Brain microvascular endothelial cell (primary cell): ENCODE measurements around the gene CLEC2D.
"Not testable (repeated sequence)": the region's sequence is repeated elsewhere in the genome, so short reads cannot be mapped to it uniquely, and the experiment has no call there.

ENCODE experiments used
- DNase-seq: peaks from one replicate; pipeline ENCODE4 v3.0.0-alpha.2; 2020
- H3K27ac ChIP-seq: fragments of 250-450 bp; sonication (Bioruptor Pico); 2 replicates; pipeline ENCODE4 v1.5.1; 2020; ENCODE audit warnings: mild to moderate bottlenecking, moderate library complexity
- H3K27me3 ChIP-seq: fragments of 250-450 bp; sonication (Bioruptor Pico); replicated peaks from 2 replicates; pipeline ENCODE4 v1.5.1; 2020; ENCODE audit warnings: mild to moderate bottlenecking
- H3K36me3 ChIP-seq: fragments of 250-450 bp; sonication (Bioruptor Pico); replicated peaks from 2 replicates; pipeline ENCODE4 v1.5.1; 2020; ENCODE audit warnings: mild to moderate bottlenecking
- H3K4me3 ChIP-seq: 2 replicates; pipeline ENCODE4 v1.5.1; 2011; ENCODE audit warnings: low read depth, mild to moderate bottlenecking, control low read depth, low read length, moderate library complexity
- in situ Hi-C: cut with HindIII; loops from 2 replicates; pipeline ENCODE4 v1.10.0; 2017; ENCODE audit warnings: low sequenced_read_pairs, low pct_ligation_motif_present
- TF ChIP-seq, protein P1 (sequence below): IDR thresholded peaks from 2 replicates; pipeline ENCODE4 v1.5.1; 2011; ENCODE audit warnings: low read depth, mild to moderate bottlenecking, moderate library complexity, low read length, control low read depth, inconsistent platforms; ENCODE audit errors: missing control alignments

Gene CLEC2D

DNA sequence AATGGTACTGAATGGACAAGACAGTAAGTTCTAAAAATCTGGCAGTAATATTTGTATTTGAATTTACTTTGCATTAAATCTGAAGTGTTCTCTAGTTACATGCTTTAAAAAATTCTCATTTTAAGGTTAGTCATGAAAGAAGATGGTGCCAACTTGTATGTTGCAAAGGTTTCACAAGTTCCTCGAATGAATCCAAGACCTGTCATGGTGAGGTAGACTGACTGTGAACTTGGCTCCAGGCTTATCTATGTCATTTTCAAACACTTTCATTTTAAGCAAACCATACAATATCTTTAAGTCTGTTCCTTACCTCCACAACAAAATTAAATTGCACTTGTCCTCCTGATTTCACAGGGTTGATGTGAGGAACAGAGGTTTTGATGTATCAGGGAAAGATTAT is 23.4 kb downstream of the CLEC2D start:
- Histone ChIP-seq H3K27me3 (no peaks in the 10 kb centered on the region), H3K4me3 (no peak overlapping the region), H3K36me3 (no peaks in the 10 kb centered on the region), H3K27ac (no peak overlapping the region)
- DNase-seq, result no peak
- TF ChIP-seq, protein P1, sequence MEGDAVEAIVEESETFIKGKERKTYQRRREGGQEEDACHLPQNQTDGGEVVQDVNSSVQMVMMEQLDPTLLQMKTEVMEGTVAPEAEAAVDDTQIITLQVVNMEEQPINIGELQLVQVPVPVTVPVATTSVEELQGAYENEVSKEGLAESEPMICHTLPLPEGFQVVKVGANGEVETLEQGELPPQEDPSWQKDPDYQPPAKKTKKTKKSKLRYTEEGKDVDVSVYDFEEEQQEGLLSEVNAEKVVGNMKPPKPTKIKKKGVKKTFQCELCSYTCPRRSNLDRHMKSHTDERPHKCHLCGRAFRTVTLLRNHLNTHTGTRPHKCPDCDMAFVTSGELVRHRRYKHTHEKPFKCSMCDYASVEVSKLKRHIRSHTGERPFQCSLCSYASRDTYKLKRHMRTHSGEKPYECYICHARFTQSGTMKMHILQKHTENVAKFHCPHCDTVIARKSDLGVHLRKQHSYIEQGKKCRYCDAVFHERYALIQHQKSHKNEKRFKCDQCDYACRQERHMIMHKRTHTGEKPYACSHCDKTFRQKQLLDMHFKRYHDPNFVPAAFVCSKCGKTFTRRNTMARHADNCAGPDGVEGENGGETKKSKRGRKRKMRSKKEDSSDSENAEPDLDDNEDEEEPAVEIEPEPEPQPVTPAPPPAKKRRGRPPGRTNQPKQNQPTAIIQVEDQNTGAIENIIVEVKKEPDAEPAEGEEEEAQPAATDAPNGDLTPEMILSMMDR, result no peak
- in situ Hi-C loops, result no loop called here

DNA sequence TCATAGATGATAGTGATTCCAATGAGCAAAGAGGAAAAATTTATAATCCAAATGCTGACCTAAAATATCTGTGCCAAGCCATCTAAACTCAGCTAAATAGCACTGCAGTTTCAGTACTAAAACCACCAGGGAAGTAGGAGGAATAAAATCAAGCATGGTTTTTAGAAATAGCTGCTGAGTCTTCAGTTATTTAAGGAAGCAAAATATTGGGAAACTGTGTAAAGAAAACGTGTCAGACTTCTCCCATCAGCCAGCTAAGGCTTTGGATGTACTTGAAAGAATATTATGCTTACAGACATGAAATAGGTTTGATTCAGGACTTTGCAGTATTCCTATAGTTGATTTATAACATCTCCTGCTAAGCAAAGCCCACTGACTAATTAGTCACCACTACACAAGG is 24.7 kb downstream of the CLEC2D start:
- no peak for DNase-seq
- in situ Hi-C loops, result no loop called here
- TF ChIP-seq, protein P1, result no peak
- Histone ChIP-seq H3K27ac (no peak overlapping the region), H3K4me3 (no peak overlapping the region), H3K27me3 (no peaks in the 10 kb centered on the region), H3K36me3 (no peaks in the 10 kb centered on the region)

DNA sequence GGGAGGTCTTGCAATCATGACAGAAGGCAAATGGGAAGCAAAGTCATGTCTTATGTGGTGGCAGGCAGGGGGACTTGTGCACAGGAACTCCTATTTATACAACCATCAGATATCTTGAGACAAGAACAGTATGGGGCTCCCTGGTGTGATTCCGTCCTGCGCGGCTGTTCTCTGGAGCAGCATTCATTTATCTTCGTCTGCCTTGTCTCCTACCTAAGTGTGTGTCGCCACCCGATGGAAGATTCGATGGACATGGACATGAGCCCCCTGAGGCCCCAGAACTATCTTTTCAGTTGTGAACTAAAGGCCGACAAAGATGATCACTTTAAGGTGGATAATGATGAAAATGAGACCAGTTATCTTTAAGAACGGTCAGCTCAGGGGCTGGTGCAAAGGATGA is 25.6 kb downstream of the CLEC2D start:
- DNase-seq, H3K4me3 ChIP-seq, H3K27me3 ChIP-seq, H3K36me3 ChIP-seq, H3K27ac ChIP-seq, in situ Hi-C loops: not testable (repeated sequence)

DNA sequence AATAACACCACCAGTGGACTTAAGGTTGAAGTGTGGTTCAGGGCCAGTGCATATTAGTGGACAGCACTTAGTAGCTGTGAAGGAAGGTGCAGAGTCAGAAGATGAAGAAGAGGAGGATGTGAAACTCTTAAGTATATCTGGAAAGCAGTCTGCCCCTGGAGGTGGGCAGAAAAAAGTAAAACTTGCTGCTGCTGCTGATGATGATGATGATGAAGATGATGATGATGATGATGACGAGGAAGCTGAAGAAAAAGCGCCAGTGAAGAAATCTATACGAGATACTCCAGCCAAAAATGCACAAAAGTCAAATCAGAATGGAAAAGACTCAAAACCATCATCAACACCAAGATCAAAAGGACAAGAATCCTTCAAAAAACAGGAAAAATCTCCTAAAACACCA is 26.1 kb downstream of the CLEC2D start:
- in situ Hi-C loops, H3K4me3 ChIP-seq, DNase-seq, H3K36me3 ChIP-seq, H3K27ac ChIP-seq, H3K27me3 ChIP-seq: not testable (repeated sequence)

DNA sequence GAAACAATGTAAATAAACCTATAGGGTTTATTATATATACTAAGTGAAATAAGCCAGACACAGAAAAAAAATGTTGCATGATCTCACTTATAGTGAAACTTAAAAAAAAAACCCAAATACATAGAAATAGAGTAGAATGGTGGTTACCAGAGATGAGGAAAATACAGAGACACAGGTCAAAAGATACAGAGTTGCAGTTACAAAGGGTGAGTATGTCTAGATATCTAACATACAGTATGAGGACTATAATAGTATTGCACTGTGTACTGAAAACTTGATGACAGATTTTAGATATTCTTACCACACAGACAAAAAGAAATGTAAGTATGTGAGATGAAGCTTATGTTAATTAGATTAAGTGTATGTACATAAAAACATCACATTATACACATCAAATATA is 28.1 kb downstream of the CLEC2D start:
- in situ Hi-C loops, result no loop called here
- TF ChIP-seq, protein P1, result no peak
- Histone ChIP-seq H3K27me3 (no peaks in the 10 kb centered on the region), H3K27ac (no peak overlapping the region), H3K36me3 (no peaks in the 10 kb centered on the region), H3K4me3 (no peak overlapping the region)
- DNase-seq, result no peak

DNA sequence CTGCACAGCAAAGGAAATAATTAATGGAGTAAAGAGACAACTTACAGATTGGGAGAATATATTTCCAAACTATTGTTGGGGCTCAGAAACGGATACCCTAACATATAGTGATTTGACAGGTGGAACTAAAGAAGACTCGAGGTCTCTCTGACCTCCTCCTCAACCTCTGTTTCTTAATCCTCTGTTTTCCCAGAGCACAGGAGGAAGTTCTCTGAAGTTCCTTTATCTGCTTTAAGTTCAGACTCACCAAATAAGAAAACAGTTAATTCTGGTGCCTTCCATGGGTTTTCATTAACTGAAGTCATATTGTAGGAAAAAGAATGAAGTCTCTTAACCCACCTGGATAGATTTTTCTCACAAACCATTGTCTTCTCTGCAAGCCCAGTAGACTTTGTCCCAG is 29.2 kb downstream of the CLEC2D start:
- H3K36me3 ChIP-seq, result no peaks in the 10 kb centered on the region
- in situ Hi-C loops, result no loop called here
- DNase-seq, result no peak
- no peaks in the 10 kb centered on the region for H3K27me3 ChIP-seq
- no peak overlapping the region for H3K27ac ChIP-seq
- H3K4me3 ChIP-seq, result no peak overlapping the region
- TF ChIP-seq, protein P1, result no peak

DNA sequence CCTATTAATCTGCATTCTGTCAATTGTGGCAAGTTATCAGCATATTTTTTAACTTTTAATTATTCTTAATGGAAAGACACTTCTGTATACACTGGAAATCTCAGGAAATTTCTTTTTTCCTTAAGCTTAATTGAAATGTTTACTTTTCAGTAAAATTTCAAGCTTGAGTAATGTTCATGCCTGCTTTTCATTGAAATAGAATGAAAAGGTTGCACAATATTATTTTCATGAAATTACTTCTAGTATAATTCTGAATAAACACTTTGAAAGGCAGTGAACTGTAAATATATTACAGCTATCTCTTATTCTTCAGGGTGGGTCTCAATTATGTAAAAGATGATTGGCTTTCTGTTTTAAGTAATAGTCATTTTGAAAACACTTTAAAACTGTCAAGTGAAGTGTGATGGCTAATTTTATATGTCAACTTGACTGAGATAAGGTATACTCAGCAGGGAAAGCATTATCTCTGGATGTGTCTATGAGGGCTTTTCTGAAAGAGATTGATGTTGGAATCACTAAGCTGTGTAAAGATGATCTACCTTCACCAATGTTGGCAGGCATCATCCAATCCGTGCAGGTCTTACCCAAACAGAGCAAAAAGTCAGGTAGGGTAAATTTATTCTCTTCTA is 29.9 kb downstream of the CLEC2D start:
- Histone ChIP-seq H3K27me3 (no peaks in the 10 kb centered on the region), H3K27ac (no peak overlapping the region), H3K36me3 (no peaks in the 10 kb centered on the region), H3K4me3 (no peak overlapping the region)
- DNase-seq, result no peak
- in situ Hi-C loops, result no loop called here
- TF ChIP-seq, protein P1, result no peak
